Endodermal cell (in vitro differentiated cells): Measurements from ENCODE around the gene CD74. TPM values are rescaled to one million over a fixed set of nuclear protein-coding genes. Genes with fewer than 3 reads are reported as not detected.

Experiments
- DNase-seq: peaks from one replicate; pipeline ENCODE4 v3.0.0-alpha.2; 2017
- H3K27ac ChIP-seq: 2 replicates; pipeline ENCODE4 v1.5.1; 2013; ENCODE audit warnings: mild to moderate bottlenecking, low read depth, low read length, moderate library complexity
- H3K27me3 ChIP-seq: 2 replicates; pipeline ENCODE4 v1.6.1; 2013; ENCODE audit warnings: mild to moderate bottlenecking, low read length, moderate library complexity; ENCODE audit not compliant: insufficient read depth, control insufficient read depth, poor library complexity, severe bottlenecking
- H3K36me3 ChIP-seq: 2 replicates; pipeline ENCODE4 v1.7.0; 2013; ENCODE audit warnings: mild to moderate bottlenecking, low read length, moderate library complexity; ENCODE audit not compliant: control insufficient read depth, insufficient read depth
- H3K4me1 ChIP-seq: one replicate; pipeline ENCODE4 v1.7.0; 2013; ENCODE audit warnings: low read length; ENCODE audit not compliant: control insufficient read depth, insufficient read depth
- H3K4me3 ChIP-seq: 2 replicates; pipeline ENCODE4 v1.5.1; 2013; ENCODE audit warnings: mild to moderate bottlenecking, low read length, moderate library complexity
- H3K9ac ChIP-seq: 2 replicates; pipeline ENCODE4 v1.6.1; 2013; ENCODE audit warnings: mild to moderate bottlenecking, low read length, moderate library complexity; ENCODE audit not compliant: poor library complexity, severe bottlenecking; ENCODE audit errors: extremely low read depth
- H3K9me3 ChIP-seq: 2 replicates; pipeline ENCODE4 v1.6.1; 2013; ENCODE audit warnings: mild to moderate bottlenecking, low read length, moderate library complexity; ENCODE audit not compliant: control insufficient read depth
- H3K27ac Mint-ChIP-seq: 2 replicates; pipeline ENCODE4 v1.8.0; 2020; ENCODE audit warnings: mixed read lengths
- H3K27me3 Mint-ChIP-seq: 2 replicates; pipeline ENCODE4 v1.8.0; 2021; ENCODE audit warnings: mild to moderate bottlenecking, mixed read lengths; ENCODE audit not compliant: insufficient read depth
- H3K36me3 Mint-ChIP-seq: 2 replicates; pipeline ENCODE4 v1.8.0; 2020; ENCODE audit warnings: low read depth, mixed read lengths
- H3K4me1 Mint-ChIP-seq: 2 replicates; pipeline ENCODE4 v1.8.0; 2020; ENCODE audit warnings: mixed read lengths
- H3K4me3 Mint-ChIP-seq: 2 replicates; pipeline ENCODE4 v1.8.0; 2020; ENCODE audit warnings: mild to moderate bottlenecking, moderate library complexity, mixed read lengths
- H3K9me3 Mint-ChIP-seq: 2 replicates; pipeline ENCODE4 v1.8.0; 2020; ENCODE audit warnings: mild to moderate bottlenecking, mixed read lengths
- CTCF ChIP-seq: fragments of 200-600 bp; sonication (generic); conservative IDR thresholded peaks from 2 replicates; pipeline ENCODE4 v1.5.0; 2021; ENCODE audit warnings: antibody characterized with exemption, mild to moderate bottlenecking
- WGBS, 2 experiments: methylation state at CpG; one replicate each; pipeline versions ENCODE4 v1.1.5 to v1.1.7; 2013; ENCODE audit warnings: missing lambda C conversion rate in 2 of 2, mixed read lengths in 1 of 2; ENCODE audit not compliant: insufficient coverage in 1 of 2, insufficient read length in 1 of 2; 5-methylcytosine and 5-hydroxymethylcytosine counted together
- total RNA-seq, 2 donors: library from RNA; stranded (reverse); fragmentation: NEBNext Ultra II Directional in 1 of 2; extraction: Animal tissue kit (Norgen Biotek cat#: 25700) in 1 of 2; gene quantifications; 2 replicates in 1 of 2; 3 replicates in 1 of 2; pipeline ENCODE4 v1.2.1, GENCODE V29; 2021

CD74 gene
- total RNA-seq, 2 donors from 2014 or later, result 12.4 to 20.0 TPM

GRCh38 chr5:150393096-150393645 lies 19.5 kb downstream of the CD74 start:
- Mint-ChIP-seq H3K4me1 (no peaks in the 10 kb centered on the region), H3K27me3 (no peaks in the 10 kb centered on the region), H3K4me3 (no peak overlapping the region), H3K36me3 (peaks cover 73% of the 10 kb centered on the region), H3K9me3 (no peaks in the 10 kb centered on the region), H3K27ac (no peak overlapping the region)
- Histone ChIP-seq H3K27me3 (no peaks in the 10 kb centered on the region), H3K36me3 (peaks cover 91% of the 10 kb centered on the region), H3K27ac (no peak overlapping the region), H3K9me3 (no peaks in the 10 kb centered on the region), H3K4me3 (no peak overlapping the region), H3K9ac (no peak overlapping the region), H3K4me1 (no peaks in the 10 kb centered on the region)
- DNase-seq, result no peak
- WGBS, 2 experiments, result 92% methylated on average over 3 of the region's 3 CpGs; no CpG with 5 or more reads in 1 of the 2 experiments
- no peak for TF ChIP-seq CTCF

- no peaks in the 10 kb centered on the region for H3K4me1 Mint-ChIP-seq
- Histone ChIP-seq H3K9ac (no peak overlapping the region), H3K36me3 (peaks cover 91% of the 10 kb centered on the region), H3K9me3 (no peaks in the 10 kb centered on the region), H3K27me3 (no peaks in the 10 kb centered on the region), H3K4me3 (no peak overlapping the region), H3K27ac (no peak overlapping the region), H3K4me1 (no peaks in the 10 kb centered on the region)
- no peaks in the 10 kb centered on the region for H3K9me3 Mint-ChIP-seq
- H3K27me3 Mint-ChIP-seq, result no peaks in the 10 kb centered on the region
- TF ChIP-seq CTCF, result no peak
- no peak overlapping the region for H3K4me3 Mint-ChIP-seq
- no peak for DNase-seq
- H3K36me3 Mint-ChIP-seq, result peaks cover 72% of the 10 kb centered on the region
- no peak overlapping the region for H3K27ac Mint-ChIP-seq
- WGBS, 2 experiments, result 88 to 100% methylated on average over 2 to 7 of the region's 7 CpGs
Measured at GRCh38 chr5:150392680-150393079, 20.0 kb downstream of the CD74 start.

- Histone ChIP-seq H3K4me1 (no peaks in the 10 kb centered on the region), H3K36me3 (peaks cover 88% of the 10 kb centered on the region), H3K27me3 (no peaks in the 10 kb centered on the region), H3K9me3 (no peaks in the 10 kb centered on the region), H3K9ac (no peak overlapping the region), H3K27ac (no peak overlapping the region), H3K4me3 (no peak overlapping the region)
- Mint-ChIP-seq H3K36me3 (peaks cover 66% of the 10 kb centered on the region), H3K27ac (no peak overlapping the region), H3K4me1 (no peaks in the 10 kb centered on the region), H3K27me3 (no peaks in the 10 kb centered on the region), H3K4me3 (no peak overlapping the region), H3K9me3 (no peaks in the 10 kb centered on the region)
- 84 to 96% methylated on average over 2 to 3 of the region's 3 CpGs for WGBS, 2 experiments
- DNase-seq, result no peak
- no peak for TF ChIP-seq CTCF
Measured at GRCh38 chr5:150391986-150392385, 20.7 kb downstream of the CD74 start.
